NCI-H2081 treated with DMSO at 0.1 percent for 48 hours (cell line): ENCODE measurements around the gene DEFB113.

Source experiments
- DNase-seq: peaks from one replicate; lab custom pipeline; 2025; lab: John Stamatoyannopoulos, UW

The DEFB113 gene

DNA sequence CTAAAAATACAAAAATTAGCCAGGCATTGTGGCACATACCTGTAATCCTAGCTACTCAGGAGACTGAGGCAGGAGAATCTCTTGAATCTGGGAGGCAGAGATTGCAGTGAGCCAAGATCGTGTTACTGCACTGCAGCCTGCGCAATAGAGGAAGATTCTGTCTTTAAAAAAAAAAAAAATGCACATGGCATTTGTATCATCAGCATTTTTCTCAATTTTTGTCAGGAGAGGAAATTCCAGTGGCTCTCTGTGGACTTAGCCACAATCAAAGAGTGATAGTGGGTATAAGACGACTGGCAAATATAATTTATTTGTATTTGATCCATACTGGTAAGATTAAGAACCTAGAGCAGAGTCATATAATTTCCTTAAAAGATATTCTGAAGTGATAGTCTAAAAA lies 34.0 kb downstream of the DEFB113 start:
- DNase-seq = no peak

DNA sequence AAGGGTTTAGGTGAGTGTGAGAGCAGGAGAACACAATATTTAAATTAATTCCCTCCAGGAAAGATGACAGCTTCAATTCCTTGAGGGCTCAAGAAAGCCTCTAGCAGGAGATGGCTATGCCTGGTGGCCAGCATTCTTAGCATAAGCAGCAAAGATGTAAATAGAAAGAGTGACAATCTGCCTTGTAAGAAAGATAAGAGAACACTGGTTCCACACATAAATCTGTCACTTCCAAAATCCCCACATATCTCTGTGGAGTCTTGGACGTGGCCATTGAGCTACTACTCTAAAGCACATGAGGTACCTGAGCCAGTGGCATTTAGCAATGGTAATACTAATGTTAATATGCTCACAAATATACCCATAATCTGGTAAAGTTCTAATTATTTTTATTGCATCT lies 34.7 kb downstream of the DEFB113 start:
- no peak for DNase-seq

DNA sequence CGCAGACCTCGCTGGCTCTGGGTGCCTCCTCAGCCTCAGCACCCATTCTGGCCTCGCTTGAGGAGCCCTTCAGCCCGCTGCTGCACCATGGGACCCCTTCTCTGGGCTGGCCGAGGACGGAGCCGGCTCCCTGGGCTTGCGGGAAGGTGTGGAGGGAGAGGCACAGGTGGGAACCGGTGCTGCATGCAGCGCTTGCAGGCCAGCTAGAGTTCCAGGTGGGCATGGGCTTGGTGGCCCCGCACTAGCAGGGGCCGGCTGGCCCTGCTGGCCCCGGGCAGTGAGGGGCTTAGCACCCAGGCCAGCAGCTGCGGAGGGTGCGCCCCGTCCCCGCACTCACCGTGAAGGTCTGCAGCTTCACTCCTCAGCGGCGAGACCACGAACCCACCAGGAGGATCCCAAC lies 35.9 kb downstream of the DEFB113 start:
- no peak for DNase-seq

DNA sequence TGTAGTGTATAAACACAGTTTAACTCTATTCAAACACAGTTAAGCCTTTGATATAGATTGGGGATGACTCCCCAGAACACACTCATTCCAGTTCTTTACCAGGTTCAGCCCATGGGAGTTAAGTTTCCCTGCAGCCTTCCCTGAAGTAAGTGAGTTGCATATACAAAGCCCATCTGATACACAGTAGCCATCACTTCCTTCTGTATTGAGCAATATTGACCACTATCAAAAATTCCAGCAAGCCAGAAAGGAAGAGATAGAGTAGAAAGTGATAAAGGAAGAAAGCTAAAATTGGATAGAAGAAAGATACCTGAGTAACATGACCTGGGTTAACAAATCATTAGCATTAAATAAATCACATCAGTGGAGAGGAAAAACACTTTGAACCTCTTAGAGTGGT lies 40.1 kb downstream of the DEFB113 start:
- no peak for DNase-seq

DNA sequence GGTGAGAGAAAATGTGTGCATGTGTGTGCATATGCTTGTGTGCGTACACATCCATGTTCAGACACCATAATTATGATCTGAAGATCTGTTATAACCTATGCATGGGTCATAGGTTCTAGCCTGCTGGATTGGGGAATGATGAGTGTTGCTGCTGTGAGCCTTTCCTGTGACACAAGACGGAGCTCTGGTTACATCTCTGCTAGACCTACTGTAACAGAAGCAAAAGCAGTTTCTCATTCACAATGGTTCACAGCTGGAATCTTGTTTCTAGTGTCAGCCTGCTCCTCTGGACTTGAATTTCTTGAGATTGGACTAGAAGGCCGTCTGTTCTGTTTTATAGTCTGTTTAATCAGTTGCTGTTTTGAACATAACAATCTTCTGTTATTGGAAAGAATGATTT lies 45.6 kb downstream of the DEFB113 start:
- no peak for DNase-seq

DNA sequence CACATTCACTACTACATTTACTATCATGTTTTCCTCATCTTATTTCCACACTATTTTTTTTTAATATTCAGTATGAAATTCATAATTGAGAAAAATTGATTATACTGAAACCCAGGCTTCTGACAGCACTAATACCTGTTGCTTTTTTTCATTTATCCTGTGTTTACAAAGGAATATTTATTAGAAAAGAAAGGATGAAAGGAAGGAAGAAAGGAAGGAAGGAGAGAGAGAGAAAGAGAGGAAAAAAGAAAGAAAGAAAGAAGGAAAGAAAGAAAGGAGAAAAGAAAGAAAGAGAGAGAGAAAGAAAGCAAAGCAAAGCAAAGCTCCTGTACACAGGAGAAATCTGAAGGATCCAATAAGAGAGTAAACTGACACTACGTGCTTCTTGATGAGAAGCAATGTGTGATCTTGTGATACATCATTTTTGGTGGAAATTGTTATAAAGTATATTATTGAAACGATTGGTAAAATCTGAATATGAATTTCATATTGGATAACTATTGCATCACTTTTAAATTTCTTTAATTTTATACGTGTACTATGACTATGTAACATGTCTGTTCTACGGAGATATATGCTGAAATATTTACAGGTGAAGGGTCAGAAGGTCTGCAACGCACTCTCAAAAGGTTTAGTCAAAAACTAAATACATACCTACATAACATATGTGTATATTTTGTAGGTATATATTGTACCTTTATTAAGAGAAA lies 49.3 kb downstream of the DEFB113 start:
- DNase-seq = no peak

DNA sequence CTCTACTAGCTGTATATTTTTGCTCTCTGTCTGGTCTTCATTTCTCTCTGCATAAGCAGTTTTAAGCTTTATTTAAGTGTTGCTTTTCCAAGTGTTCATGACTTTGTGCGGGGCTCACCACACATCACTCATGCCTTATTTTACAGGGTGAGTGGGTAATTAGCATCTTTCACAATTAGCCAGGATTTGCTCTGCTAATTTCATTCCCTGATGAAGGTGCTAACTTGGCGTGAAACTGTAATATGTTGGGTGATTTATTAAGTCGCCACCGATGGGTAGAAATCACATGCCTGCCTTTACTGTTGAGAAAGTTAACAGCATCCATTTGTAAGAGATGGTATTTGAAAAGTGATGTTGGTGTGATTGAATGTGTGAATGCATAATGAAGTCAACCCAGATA lies 50.2 kb downstream of the DEFB113 start:
- DNase-seq = no peak

DNA sequence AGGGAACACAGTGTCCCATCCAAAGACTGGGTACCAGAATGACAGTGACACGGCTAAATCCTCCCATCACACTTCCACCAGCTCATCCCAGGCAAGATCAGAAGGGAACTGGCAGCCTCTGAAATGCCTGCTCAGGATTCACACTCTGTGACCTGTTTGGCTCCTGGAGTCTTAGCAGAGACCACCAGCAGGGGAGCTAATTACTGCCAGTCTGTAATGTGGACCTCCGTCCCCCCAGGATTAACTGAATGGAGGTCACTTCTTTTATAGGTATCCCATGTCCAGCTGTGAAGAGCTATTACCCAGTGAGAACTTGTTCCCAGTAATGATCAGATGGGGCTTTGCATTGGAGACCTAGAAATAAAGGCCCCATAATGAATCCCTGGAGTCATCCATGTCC lies 50.6 kb downstream of the DEFB113 start:
- no peak for DNase-seq
